ENCODE data around the gene E2F8.

Gene E2F8

GRCh38 chr11:19253817-19254216 lies 13.1 kb upstream of the E2F8 start:
- H3K9me2 ChIP-seq (replicated peaks; ENCODE audit: control insufficient read depth, low read length), result no peaks in the 10 kb centered on the region
- no peaks in the 10 kb centered on the region for H3F3A ChIP-seq (ENCODE audit: control insufficient read depth, insufficient read depth)
- H3K27ac ChIP-seq (ENCODE audit: low read depth, low read length), result no peak overlapping the region
- H3K79me2 ChIP-seq (ENCODE audit: control insufficient read depth, low read length), result no peaks in the 10 kb centered on the region
- no peak overlapping the region for H3K4me3 ChIP-seq (ENCODE audit: low read length)
- no peaks in the 10 kb centered on the region for H3K27me3 ChIP-seq (ENCODE audit: control insufficient read depth, low read length)
- H3K9me3 ChIP-seq (ENCODE audit: control insufficient read depth, insufficient read depth, low read length), result 0 out of 2 replicates have a peak, but pooled peaks cover 4% of the 10 kb centered on the region
- no peaks in the 10 kb centered on the region for H3K36me3 ChIP-seq (ENCODE audit: control insufficient read depth, low read length)
- H3K4me2 ChIP-seq (ENCODE audit: low read length), result no peak overlapping the region
- no peaks in the 10 kb centered on the region for H3K4me1 ChIP-seq (ENCODE audit: control insufficient read depth, low read length)
- TF ChIP-seq CTCF (IDR thresholded peaks at IDR 0.05; ENCODE audit: low read depth, low read length, poor library complexity, severe bottlenecking), result no peak
- TF ChIP-seq EZH2phosphoT487 (IDR thresholded peaks at IDR 0.05; ENCODE audit: borderline replicate concordance, low read length), result no peak
- H4K20me1 ChIP-seq (ENCODE audit: control insufficient read depth, insufficient read depth, low read depth, low read length), result no peaks in the 10 kb centered on the region

- Histone ChIP-seq H4K20me1 (ENCODE audit: control insufficient read depth, insufficient read depth, low read depth, low read length) (no peaks in the 10 kb centered on the region), H3F3A (ENCODE audit: control insufficient read depth, insufficient read depth) (no peaks in the 10 kb centered on the region), H3K27ac (ENCODE audit: low read depth, low read length) (no peak overlapping the region), H3K9me3 (ENCODE audit: control insufficient read depth, insufficient read depth, low read length) (0 out of 2 replicates have a peak, but pooled peaks cover 4% of the 10 kb centered on the region), H3K4me1 (ENCODE audit: control insufficient read depth, low read length) (no peaks in the 10 kb centered on the region), H3K79me2 (ENCODE audit: control insufficient read depth, low read length) (no peaks in the 10 kb centered on the region), H3K9me2 (replicated peaks; ENCODE audit: control insufficient read depth, low read length) (no peaks in the 10 kb centered on the region), H3K4me2 (ENCODE audit: low read length) (no peak overlapping the region), H3K4me3 (ENCODE audit: low read length) (no peak overlapping the region), H3K27me3 (ENCODE audit: control insufficient read depth, low read length) (no peaks in the 10 kb centered on the region), H3K36me3 (ENCODE audit: control insufficient read depth, low read length) (no peaks in the 10 kb centered on the region)
- TF ChIP-seq EZH2phosphoT487 (IDR thresholded peaks at IDR 0.05; ENCODE audit: borderline replicate concordance, low read length), result no peak
- no peak for TF ChIP-seq CTCF (IDR thresholded peaks at IDR 0.05; ENCODE audit: low read depth, low read length, poor library complexity, severe bottlenecking)
Observed at GRCh38 chr11:19253153-19253745, 12.5 kb upstream of the E2F8 start.

GRCh38 chr11:19252394-19253152 lies 11.8 kb upstream of the E2F8 start:
- TF ChIP-seq CTCF (IDR thresholded peaks at IDR 0.05; ENCODE audit: low read depth, low read length, poor library complexity, severe bottlenecking) (no peak), EZH2phosphoT487 (IDR thresholded peaks at IDR 0.05; ENCODE audit: borderline replicate concordance, low read length) (no peak)
- Histone ChIP-seq H3K4me3 (ENCODE audit: low read length) (no peak overlapping the region), H4K20me1 (ENCODE audit: control insufficient read depth, insufficient read depth, low read depth, low read length) (no peaks in the 10 kb centered on the region), H3F3A (ENCODE audit: control insufficient read depth, insufficient read depth) (no peaks in the 10 kb centered on the region), H3K36me3 (ENCODE audit: control insufficient read depth, low read length) (no peaks in the 10 kb centered on the region), H3K9me2 (replicated peaks; ENCODE audit: control insufficient read depth, low read length) (no peaks in the 10 kb centered on the region), H3K27ac (ENCODE audit: low read depth, low read length) (no peak overlapping the region), H3K79me2 (ENCODE audit: control insufficient read depth, low read length) (no peaks in the 10 kb centered on the region), H3K9me3 (ENCODE audit: control insufficient read depth, insufficient read depth, low read length) (0 out of 2 replicates have a peak, but pooled peaks cover 4% of the 10 kb centered on the region), H3K27me3 (ENCODE audit: control insufficient read depth, low read length) (no peaks in the 10 kb centered on the region), H3K4me2 (ENCODE audit: low read length) (no peak overlapping the region), H3K4me1 (ENCODE audit: control insufficient read depth, low read length) (no peaks in the 10 kb centered on the region)
